Measurements from ENCODE around the gene MACROD2.

- no peak for TF ChIP-seq CTCF (conservative IDR thresholded peaks at IDR 0.05)
- TF ChIP-seq ZFX (IDR thresholded peaks at IDR 0.05): no peak
Measured at GRCh38 chr20:13991311-13991710, 4.0 kb upstream of the MACROD2 start.
